Cardiac fibroblast (primary cell): ENCODE results near the gene ZNF710.
A peak's percentile ranks its signal among the peaks of the same experiment; 100 is the strongest.

Source experiments
- DNase-seq, 2 donors: peaks; one replicate each; pipeline versions ENCODE4 v3.0.0 to v3.0.0-alpha.2; 2010; ENCODE audit warnings: low read depth in 2 of 2
- H3K4me3 ChIP-seq, 2 donors: replicated peaks in 1 of 2; 1 replicate in 1 of 2; 2 replicates in 1 of 2; pipeline ENCODE4 v1.5.1; 2011; ENCODE audit warnings: low read depth in 2 of 2, low read length in 2 of 2, mild to moderate bottlenecking in 2 of 2, moderate library complexity in 1 of 2
- TF ChIP-seq, protein P1 (sequence below): IDR thresholded peaks from one replicate; pipeline ENCODE4 v1.5.1; 2011; ENCODE audit warnings: low read depth, mild to moderate bottlenecking, low read length, inconsistent platforms

The ZNF710 gene

DNA sequence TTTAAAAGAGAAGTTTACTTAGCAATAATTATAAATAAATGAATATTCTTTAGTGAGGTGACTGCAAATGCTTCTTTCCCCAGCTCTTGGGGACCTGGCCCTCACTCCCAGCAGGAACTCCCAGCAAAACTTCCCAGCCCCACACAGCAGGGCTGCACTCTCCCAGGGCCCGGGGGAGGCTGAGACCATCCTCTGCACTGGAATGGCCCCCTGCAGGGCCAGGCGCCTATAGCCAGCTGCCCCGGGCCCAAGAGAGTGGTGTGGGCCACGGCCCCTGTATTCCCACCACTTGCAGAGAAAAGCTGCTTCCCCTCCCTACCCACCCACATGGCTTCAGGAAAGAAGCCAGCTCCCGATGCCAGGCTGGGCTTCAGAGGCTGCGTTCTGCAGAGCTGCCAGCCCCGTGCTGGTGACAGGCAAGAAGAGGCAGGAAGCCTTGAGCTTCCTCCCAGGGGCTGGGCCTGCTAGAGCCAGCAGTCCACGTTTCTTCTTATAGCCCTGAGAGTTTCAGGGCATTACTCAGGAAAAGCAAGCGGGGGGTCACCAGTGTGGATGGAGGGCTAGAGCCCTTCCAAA, 81.1 kb downstream of the ZNF710 start:
- TF ChIP-seq, protein P1, sequence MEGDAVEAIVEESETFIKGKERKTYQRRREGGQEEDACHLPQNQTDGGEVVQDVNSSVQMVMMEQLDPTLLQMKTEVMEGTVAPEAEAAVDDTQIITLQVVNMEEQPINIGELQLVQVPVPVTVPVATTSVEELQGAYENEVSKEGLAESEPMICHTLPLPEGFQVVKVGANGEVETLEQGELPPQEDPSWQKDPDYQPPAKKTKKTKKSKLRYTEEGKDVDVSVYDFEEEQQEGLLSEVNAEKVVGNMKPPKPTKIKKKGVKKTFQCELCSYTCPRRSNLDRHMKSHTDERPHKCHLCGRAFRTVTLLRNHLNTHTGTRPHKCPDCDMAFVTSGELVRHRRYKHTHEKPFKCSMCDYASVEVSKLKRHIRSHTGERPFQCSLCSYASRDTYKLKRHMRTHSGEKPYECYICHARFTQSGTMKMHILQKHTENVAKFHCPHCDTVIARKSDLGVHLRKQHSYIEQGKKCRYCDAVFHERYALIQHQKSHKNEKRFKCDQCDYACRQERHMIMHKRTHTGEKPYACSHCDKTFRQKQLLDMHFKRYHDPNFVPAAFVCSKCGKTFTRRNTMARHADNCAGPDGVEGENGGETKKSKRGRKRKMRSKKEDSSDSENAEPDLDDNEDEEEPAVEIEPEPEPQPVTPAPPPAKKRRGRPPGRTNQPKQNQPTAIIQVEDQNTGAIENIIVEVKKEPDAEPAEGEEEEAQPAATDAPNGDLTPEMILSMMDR = no peak
- no peak overlapping the region for H3K4me3 ChIP-seq
- no peak for DNase-seq

DNA sequence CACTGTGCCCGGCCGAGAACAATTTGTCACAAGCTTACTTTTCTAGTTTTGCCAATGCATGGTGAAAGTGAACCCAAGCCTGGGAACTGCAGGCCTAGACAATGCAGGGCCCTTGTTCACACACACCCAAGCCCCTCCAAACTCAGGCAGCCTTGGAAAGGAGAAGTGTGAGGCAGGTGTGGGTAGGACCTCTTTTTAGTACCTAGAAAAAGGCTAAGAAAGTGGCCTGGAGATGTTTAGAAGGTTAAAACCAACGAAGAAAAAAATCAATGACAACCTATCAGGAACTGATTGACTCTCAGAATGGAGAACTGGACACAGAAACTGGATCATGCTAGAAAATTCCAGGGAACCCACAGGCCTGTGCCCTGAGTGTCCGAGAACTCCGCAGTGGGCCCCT, 82.3 kb downstream of the ZNF710 start:
- no peak overlapping the region for H3K4me3 ChIP-seq
- TF ChIP-seq, protein P1 = no peak
- no peak for DNase-seq

DNA sequence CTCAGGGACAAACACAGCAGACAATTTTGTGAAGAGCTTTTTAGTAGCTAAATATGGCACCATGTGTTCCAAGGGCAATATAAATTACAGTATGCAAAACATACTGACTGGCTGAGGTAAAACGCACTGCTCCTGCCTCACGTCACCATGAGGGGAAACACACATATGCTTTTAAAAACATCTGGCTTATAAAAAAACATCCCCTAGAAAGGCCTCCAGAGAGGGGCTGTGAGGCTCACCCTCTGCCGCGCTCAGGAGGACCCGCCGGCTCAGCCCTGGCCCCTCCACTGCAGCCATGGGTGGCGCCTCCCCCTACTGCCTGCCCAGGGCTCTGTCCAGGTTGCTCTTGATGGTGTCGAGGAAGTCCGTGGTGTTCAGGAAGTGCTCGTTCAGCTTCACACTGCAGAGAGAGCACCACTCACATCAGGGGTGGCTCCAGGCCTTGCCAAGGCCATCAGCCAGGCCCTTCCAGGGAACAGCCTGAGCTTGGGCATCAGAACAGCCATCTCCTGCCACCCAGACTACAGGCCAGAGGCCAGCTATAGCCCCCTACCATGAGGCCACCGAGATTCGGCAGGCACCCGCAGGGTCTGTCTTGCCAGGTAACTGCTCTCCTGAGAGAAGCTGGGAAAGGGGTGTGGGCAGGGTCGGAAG, 83.0 kb downstream of the ZNF710 start:
- H3K4me3 ChIP-seq = no peak overlapping the region
- DNase-seq = no peak
- TF ChIP-seq, protein P1 = no peak

DNA sequence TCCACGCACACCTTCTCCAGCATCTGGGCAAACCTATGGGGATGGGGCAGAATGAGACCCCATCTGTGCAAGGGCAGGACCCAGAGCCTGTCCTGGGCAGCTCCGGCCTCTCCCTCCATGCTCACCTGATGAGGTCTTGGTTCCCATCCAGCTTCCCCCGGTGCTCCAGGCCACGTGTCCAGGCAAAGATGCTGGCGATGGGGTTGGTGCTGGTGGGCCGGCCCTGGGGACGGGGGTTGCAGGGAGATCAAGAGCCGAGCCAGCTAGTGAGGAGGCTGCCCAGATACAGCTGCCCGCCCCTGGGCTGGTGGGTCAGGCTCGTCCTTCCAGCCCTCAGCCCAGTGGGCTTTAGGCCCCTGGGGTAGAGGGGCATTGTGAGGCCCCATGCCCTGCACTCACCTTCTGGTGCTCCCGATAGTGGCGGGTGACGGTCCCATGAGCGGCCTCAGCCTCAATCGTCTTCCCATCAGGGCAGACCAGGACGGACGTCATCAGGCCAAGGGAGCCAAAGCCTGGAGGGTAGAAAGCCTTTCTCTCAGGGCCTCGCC, 83.8 kb downstream of the ZNF710 start:
- no peak for DNase-seq
- TF ChIP-seq, protein P1 = no peak
- H3K4me3 ChIP-seq = no peak overlapping the region

DNA sequence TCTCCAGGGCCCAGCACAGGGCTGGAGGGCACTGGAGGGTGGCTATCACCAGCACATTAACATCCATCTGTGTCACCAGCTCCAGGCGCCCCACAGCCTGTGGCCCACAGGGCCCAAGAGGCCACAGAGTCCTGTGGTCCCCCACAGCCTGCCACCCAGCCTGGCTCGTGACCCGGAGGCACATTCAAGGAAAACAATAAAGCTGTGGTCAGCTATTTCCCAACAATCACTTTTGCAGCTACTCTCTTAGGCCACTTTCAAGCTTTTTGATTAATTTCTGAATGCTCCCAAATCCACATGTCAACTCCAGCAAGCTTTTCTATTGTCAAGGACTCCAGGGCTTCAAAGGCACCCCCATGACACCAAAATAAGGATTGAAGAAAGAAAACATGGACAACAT, 84.4 kb downstream of the ZNF710 start:
- DNase-seq = no peak
- H3K4me3 ChIP-seq = no peak overlapping the region
- TF ChIP-seq, protein P1 = no peak

DNA sequence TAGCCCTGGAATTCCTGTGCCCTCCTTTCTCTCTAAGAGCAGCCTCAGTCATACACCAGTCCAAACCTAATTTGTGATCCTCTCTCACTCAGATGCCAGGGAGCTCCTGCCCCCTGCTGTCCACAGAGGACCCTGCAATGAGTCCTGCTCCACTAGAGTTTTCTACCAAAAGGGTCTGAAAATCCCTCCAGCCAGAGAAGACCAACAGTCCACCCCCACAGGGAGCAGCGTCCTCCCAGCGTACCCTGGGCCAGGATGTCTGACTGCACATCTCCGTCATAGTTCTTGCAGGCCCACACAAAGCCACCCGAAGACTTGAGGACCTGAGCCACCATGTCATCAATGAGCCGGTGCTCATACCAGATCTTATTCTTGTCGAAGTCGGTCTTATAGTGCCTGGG, 85.7 kb downstream of the ZNF710 start:
- H3K4me3 ChIP-seq = no peak overlapping the region
- TF ChIP-seq, protein P1 = peak; percentile 83
- peak; percentile 52 to 63 for DNase-seq
